HG03066 (cell line): ENCODE measurements around the gene SEC11A.
"Not testable (repeated sequence)": the region's sequence is repeated elsewhere in the genome, so short reads cannot be mapped to it uniquely, and the experiment has no call there.

ENCODE experiments used
- ATAC-seq: cut with Tn5 transposase; IDR thresholded peaks from one replicate; pipeline ENCODE4 v1.9.1; 2021; ENCODE audit warnings: low read depth; ENCODE audit not compliant: unreplicated experiment

Gene SEC11A

GRCh38 chr15:84740691-84741090 lies 24.8 kb upstream of the SEC11A start:
- ATAC-seq: no peak

DNA sequence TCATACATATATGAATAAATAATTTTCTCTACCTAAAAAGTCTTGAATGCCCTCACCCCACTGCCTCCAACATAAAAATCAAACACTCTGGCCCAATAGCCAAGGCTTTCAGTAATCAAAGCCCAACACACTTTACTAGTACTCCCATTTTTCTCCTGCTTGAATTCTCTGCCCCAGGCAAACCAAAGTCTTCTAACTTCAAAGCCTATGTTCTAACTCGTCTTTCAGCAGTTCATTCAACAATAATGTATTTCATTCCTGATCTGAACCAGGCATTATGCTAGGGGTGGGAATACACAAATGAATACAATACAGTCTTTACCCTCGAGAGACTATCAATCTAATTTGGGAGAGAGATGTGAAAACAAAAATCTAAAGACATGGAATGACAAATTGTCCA lies 21.1 kb upstream of the SEC11A start:
- ATAC-seq: no peak

DNA sequence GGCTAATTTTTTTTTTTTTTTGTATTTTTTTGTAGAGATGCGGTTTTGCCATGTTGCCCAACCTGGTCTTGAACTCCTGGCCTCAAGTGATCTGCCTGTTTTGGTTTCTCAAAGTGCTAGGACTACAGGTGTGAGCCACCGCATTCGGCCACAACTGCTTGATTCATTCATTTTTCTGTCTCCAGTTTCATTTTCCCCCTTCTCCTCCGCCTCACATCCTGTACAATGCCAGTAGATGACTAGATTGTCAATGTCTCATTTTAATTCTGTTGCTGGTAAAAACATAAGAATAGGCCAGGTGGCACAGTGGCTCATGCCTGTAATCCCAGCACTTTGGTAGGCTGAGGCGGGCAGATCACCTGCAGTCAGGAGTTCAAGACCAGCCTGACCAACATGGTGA lies 20.4 kb upstream of the SEC11A start:
- ATAC-seq: peak; percentile 62

GRCh38 chr15:84735480-84736061 lies 19.6 kb upstream of the SEC11A start:
- peak; percentile 36 for ATAC-seq

GRCh38 chr15:84734794-84735479 lies 19.0 kb upstream of the SEC11A start:
- peak; percentile 65 for ATAC-seq

GRCh38 chr15:84731774-84732173 lies 15.8 kb upstream of the SEC11A start:
- ATAC-seq: no peak

DNA sequence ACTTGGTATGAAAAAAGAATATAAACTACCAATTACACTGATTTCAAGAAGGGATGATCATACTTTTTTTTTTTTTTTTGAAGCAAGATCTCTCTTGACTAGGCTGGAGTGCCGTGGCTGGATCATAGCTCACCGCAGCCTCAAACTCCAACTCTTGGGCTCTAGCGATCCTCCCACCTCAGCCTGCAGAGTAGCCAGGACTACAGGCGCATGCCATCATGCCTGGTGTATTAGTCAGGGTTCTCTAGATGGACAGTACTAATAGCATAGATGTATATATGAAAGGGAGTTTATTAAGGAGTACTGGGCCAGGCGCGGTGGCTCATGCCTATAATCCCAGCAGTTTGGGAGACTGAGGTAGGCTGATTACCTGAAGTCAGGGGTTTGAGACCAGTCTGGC lies 11.5 kb upstream of the SEC11A start:
- ATAC-seq: no peak

DNA sequence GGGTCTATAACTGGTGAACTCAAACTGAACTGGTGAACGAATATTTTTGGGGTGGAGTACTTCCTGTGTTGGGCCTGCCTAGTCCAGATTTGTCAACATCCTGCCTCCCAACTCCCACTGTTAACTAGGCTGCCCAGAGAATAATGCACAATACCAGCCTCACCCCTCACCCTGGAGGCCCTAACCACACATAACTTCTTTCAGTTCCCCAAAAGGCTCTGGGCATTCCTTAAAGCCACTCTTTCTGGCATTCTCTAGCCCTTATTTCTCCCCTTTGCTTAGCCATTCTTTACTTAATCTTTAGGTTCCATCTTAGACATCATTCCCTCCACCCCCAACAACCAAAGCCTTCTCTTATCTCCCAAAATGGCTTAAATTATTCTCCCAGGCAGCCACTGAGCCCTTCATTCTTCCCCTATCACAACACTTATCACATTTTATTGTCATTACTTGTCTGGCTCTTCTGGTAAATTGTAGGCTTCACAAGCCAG lies 9.1 kb upstream of the SEC11A start:
- no peak for ATAC-seq

GRCh38 chr15:84722628-84723027 lies 6.7 kb upstream of the SEC11A start:
- no peak for ATAC-seq

DNA sequence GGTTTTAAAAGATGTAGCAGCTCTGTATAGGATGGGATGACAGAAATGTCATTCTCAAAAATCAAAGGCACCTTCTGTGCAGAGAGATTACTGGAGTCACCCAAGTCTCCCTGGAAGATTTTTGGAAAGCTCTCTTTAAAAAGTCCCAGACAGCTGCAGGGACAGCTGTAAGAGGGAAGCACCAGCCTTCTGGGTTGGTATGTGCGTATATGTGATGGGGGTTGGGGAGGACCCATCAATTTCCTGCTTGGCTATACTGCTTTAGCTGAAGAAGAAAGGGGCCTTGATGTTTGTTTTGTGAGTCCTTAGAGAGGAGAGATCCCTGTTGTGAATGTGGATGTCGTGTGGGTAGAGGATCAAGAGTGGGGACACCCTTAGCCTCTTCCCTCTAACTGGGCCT lies 5.4 kb upstream of the SEC11A start:
- no peak for ATAC-seq

DNA sequence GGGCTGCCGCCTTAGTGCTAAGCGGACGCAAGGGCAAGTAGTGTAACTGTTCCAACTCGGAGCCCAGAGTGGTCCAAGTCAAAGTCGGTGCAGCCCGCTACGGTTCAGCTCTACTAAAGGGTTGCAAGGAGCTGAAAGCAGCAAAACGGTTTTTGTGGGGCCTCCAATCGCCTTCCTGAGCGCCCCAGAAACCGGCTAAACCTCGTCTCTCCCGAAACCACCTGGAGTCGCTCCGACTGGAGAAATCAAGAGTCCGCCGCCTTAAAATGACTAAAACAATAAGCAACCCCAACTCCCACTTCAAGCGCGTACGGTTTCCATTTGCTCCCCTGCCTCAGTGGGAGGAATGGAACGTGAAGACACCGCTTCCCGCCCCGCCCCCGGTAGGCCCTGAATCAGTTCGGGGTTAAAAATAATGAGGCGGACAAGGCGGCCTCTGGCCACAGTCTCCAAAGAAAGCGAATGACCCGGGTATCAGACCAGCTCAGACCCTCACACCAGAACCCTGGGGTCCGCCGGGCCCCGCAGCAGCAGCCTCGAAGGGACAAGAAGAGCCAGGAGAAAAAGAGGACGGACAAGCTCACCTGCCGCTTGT lies 401 bp downstream of the SEC11A start:
- ATAC-seq: peak; percentile 5

- no peak for ATAC-seq
Observed at GRCh38 chr15:84714821-84715220, 1.1 kb downstream of the SEC11A start.

GRCh38 chr15:84714372-84714771 lies 1.6 kb downstream of the SEC11A start:
- no peak for ATAC-seq

DNA sequence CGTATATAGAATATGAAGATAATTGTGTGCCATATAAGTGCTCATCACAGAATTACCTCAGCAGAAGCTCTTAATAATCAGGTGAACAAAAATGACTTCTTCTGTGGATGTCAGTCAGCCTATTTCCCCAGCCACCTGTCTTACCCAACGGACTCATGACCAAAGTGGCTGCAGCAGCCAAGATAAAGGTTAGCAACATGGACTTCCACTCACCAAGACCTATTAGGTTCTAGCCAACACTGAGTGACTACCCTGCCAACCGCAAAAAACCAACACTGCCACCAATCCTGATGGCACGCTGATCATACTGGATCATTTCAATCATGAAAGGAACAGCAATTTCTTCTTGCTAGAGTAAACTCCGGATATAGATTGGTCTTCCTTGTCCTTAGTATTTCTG lies 12.1 kb downstream of the SEC11A start:
- ATAC-seq: no peak

GRCh38 chr15:84702961-84703482 lies 12.9 kb downstream of the SEC11A start:
- ATAC-seq: no peak

DNA sequence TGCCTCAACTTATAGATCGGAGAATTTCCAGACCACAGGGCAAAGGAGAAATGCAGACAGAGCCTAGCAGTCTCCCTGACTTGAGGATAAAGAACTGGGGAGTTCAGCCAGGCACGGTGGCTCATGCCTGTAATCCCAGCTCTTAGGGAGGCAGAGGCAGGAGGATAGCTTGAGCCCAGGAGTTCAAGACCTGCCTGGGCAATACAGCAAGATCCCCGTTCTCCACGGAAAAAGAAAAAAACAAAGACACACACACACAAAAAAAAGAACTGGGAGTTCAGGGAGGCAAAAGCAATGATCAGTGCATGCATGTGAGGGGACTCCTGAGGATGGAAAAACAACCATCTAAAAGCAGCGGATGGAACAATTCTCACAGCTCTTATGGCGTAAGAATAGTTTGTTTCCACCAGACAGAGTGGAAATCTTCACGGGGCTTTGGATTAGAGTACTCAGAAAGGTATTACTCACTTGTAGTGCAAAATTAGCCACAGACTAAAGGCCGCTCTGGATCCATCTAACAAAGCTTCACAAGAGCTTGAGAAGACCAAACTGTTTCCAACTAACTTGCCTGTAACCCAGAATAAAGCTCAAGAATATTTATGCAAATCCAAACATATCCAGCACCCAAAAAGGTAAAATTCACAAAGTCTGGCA lies 16.3 kb downstream of the SEC11A start:
- no peak for ATAC-seq

DNA sequence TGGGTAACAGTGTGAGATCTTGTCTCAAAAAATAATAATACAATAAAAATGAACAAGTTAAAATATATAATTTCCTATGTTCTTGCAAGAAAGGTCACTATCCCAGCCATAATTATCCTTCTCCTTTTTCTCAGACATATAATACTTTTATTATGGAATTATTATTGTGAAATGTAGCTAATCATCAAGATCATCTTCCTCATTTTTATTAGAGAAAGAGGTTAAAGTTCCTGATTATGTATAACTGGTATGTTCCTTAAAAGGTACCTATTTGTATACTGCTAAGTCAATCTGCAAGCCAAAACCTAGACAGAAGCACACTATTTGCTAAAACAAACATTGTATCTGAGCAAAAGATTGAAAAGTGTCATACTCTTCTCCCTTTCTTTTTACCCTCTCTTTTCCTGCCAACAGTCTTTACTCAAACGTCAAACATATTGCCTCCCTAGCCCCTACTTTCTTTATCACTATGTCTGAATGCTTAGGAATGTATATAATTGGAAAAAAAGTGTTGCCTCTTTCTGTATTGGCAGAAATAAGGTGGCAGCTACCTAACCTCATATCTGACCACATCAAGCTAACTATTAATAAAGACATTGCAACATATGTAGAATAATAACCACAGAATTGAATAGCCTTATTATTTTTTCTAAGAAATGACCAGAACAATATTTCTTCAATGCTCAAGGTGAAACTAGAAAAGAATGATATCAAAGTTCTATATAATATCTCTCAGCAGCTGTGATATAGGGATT lies 18.5 kb downstream of the SEC11A start:
- no peak for ATAC-seq

DNA sequence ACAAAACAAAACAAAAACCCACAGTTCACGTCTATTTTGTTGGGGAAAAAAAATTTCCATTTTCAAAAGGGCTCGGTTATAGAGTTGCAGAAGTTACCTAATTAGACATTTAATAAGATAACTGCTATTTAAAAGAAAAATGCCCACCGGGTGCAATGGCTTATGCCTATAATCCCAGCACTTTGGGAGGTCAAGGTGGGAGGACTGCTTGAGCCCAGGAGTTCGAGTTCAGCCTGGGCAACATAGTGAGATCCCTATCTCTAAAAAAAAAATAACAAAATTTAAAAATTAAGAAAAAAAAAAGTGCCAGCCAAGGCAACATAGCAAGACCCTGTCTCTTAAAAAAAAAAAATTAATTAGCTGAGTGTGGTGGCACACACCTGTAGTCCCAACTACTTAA lies 19.2 kb downstream of the SEC11A start:
- ATAC-seq: no peak

- ATAC-seq: no peak
Observed at GRCh38 chr15:84690342-84690741, 25.6 kb downstream of the SEC11A start.

- no peak for ATAC-seq
Observed at GRCh38 chr15:84689858-84690257, 26.1 kb downstream of the SEC11A start.

DNA sequence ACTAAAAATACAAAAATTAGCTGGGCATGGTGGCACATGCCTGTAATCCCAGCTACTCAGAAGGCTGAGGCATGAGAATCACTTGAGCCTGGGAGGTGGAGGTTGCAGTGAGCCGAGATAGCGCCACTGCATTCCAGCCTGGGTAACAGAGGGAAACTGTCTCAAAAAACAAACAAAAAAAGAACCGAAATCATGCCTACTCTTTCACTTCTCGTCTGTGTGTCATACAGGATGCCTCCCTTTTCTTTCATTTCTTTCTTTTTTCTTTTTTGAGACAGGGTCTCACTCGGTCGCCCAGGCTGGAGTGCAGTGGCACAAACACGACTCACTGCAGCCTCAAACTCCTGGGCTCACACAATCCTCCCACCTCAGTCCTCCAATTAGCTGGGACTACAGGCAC lies 29.5 kb downstream of the SEC11A start:
- not testable (repeated sequence) for ATAC-seq
